ENCODE data around the gene MAPRE3.
"Not testable (repeated sequence)": the region's sequence is repeated elsewhere in the genome, so short reads cannot be mapped to it uniquely, and the experiment has no call there.

MAPRE3 gene

GRCh38 chr2:26970244-26970927 lies at the start of gene MAPRE3:
TSS of gene MAPRE3 (plus strand) at chr2:26970637. CDS start at chr2:27022219, 51,582 bp downstream.
- peak in 1 of 2 donors; percentile 52 for DNase-seq

DNA sequence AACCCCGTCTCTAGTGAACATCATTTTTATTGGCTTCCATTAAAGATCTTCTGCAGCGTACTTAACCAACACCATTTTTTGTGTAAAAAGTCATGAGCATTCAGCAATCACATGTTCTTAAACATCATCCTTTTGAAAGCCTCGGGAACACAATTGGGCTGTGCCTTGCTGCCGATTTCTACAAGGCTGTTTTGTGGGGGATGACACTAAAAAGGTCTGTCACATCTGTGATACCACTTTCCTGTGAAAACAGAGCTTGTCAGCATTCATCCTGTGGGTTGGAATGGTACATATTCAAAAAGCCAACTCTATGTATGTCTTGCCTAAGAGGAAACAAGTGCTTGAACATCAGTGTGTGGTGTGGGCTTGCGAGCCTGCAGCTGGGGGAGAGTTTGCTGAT lies 49.1 kb upstream of the MAPRE3 start:
- DNase-seq = no peak

DNA sequence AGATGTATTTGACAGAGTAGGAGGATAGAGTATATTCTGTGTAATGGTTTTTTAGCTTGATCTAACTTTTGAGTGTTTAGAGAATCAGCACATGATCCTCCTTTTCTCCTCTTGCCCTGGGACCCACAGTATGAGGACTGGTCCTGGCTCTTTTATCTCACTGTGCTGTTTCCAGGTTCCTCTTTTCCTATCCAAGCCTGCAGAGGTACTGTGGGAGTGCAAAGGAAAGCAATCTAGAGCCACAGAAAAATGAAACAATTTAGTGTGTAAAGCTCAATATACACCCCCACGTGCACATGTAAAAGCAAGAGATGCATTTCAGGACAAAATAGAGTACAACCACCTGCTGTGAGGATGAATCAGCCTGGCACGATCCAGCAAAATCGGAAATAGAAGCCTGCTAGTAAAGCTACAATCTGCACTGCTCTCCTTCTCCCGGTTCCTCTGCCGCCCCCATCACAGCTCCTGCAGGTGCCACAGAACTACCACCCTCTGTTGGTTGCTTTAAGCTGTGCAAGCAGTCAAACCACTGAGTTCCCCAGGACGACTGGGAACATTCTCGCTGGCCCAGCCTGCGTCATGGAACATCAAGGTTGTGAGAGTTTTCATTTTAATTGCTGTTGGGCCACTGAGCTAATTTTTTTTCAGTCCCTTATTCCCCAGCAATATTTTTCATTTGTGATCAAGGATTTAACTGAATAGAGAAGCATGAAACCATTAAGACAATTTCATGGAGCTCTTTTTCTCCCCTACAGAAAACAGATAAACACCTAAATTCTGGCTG lies 47.8 kb upstream of the MAPRE3 start:
- peak in 1 of 2 donors; percentile 55 for DNase-seq

- not testable (repeated sequence) for DNase-seq
Measured at GRCh38 chr2:26923189-26923466, 47.3 kb upstream of the MAPRE3 start.

- DNase-seq = no peak
Measured at GRCh38 chr2:26924731-26925099, 45.7 kb upstream of the MAPRE3 start.

DNA sequence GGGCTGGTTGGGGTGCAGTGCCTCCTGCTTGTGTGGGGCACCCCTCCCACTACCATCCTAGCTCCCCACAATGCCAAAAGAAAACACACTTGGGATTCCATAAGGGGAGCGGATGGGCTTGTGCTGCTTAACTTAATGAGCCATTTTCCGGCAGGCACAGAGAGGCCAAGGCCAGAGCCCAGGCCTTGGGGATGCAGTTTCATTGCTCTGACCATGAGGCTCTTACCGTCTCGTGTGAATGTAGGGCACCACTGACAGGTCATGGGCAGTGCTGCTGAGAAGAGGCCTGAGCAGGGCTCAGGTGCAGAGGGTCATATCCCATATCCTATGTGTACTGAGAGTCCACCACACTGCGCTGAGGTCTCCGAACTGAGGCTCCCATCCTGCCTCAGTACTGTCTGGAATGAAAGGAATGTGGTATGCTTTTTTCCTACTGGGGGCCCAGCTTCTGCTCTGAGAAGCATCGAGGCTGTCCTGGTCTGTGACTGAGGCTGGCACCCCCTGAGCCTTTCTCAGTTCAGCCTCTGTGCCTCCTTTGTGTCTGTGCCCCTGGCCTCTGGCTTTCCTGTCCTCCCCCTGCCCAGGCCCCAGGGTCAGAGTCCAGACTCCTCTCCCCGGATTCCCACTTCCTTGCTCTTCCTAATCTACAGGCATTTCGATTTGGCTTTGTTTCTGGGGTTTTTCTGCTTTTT lies 45.2 kb upstream of the MAPRE3 start:
- DNase-seq = no peak

DNA sequence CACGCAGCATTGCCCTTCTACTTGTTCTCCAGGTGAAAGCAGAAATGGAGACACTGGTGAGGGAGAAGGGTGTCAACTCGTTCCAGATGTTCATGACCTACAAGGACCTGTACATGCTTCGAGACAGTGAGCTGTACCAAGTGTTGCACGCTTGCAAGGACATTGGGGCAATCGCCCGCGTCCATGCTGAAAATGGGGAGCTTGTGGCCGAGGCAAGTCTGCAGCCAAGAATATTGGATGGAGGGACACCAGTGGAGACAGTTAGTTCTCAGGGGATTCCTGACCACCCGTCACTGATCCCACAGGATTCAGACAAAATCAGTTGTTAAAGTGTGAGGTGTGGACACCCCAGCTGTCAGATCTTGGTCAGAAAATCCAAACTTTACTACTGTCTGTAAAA lies 43.2 kb upstream of the MAPRE3 start:
- DNase-seq = no peak

GRCh38 chr2:26932974-26933373 lies 37.5 kb upstream of the MAPRE3 start:
- no peak for DNase-seq

DNA sequence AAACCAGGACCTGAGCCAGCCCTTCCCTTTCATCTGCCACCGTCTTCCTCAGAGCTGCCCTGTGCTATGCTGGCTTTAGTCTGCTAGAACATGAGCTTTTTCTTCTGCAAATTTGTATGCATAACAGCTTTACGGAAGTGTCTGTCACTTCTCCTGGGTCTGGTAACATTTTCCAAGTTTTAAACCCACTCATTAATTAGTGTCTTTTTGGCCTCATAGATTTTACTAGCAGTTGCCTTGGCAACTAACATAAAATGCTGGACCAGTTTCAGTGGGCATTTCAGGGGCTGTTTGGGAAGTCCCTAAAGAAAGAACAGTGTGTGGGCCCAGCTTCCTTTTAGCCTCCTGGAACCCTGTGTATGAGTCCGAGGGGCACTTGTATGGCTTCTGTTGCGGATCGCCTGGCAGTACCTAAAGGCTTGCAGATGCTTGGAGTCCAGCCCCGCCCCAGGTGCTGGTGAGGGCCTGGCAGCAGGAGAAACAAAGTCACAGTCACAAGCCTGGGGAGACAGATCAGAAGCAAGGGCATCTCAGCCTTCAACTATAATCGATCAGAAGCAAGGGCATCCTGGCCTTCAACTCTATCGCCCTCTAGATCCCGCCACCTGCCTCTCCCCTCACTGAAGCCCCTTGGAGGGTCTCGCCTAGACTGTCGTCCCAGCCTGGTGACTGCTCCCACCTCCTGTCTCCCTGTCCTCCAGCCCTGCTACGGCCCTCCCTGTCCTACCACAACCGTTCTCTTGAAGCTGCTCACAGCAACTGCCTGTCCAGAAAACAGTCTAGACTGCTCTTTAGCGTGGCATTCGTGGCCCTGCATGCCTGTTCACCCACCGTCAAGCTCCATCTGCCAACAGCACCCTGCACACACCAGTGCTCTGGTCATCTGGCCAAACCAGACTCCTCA lies 36.8 kb upstream of the MAPRE3 start:
- DNase-seq = no peak

- DNase-seq = no peak
Measured at GRCh38 chr2:26934335-26934724, 36.1 kb upstream of the MAPRE3 start.

- DNase-seq = no peak
Measured at GRCh38 chr2:26934985-26935384, 35.5 kb upstream of the MAPRE3 start.

GRCh38 chr2:26936855-26937254 lies 33.6 kb upstream of the MAPRE3 start:
- DNase-seq = no peak

DNA sequence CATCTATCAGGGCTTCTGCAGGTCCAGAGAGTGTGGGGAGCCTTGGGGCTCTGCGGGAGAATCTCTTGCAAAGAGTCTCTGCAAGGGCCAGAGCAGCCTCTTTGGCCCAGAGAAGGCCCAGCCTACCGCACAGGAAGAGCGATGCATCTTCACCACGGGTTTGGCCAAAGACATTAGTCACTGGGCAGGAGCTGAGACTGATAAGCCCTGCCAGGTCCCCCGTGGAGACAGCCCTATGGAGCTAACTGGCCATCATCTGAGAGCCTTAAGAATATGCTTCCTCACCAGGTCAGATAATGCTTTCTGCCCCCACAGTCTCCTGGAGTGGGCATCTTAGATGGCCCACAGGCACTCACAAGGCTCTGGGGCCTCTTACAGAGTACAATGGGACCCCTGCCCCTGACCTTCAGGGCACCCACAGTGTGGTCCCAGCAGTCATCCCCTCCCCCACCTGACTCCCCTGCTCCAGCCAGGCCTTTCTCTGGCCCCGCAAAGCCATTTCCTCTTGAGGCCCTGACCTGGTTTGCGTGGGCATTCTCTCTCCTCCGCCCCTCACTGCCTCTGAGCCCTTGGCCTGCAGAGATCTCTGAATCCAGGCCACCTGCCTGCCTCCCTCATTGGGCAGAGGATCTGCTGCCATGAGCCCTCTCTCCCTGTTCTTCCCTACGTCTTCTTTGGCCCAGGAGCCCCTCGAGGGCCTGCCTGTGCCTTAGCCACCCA lies 31.9 kb upstream of the MAPRE3 start:
- DNase-seq = no peak

- DNase-seq = no peak
Measured at GRCh38 chr2:26940001-26940400, 30.4 kb upstream of the MAPRE3 start.

- no peak for DNase-seq
Measured at GRCh38 chr2:26941486-26941885, 29.0 kb upstream of the MAPRE3 start.

DNA sequence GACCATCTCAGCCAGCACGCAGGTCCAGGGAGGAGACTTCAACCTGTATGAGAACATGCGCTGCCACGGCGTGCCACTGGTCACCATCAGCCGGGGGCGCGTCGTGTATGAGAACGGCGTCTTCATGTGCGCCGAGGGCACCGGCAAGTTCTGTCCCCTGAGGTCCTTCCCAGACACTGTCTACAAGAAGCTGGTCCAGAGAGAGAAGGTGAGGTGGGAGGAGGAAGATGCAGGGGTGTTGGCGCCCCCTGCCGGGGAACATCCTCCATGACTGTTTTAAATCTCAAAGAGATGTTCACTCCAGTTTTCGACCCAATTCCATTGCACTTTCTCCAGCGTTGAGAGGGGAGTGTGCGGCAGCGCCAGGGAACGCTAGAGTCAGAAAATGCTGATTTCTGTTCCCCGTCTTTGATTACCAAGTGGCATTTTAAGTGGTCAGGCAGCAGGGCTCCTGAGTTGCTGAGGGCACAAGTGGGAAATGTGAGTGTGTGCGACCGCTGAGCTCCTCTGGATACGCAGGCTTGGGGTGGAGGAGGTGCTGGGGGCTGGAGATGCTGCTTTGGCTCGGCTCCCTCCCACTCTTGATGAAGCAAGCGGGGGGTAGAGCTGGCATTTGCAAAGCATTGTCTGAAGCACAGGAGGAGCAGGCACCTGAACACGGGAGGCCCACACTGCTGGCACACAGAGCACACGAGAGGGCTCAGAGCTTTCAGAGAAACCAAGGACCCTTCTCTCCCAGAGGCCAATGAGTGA lies 27.7 kb upstream of the MAPRE3 start:
- DNase-seq = peak; percentile 5 to 12

DNA sequence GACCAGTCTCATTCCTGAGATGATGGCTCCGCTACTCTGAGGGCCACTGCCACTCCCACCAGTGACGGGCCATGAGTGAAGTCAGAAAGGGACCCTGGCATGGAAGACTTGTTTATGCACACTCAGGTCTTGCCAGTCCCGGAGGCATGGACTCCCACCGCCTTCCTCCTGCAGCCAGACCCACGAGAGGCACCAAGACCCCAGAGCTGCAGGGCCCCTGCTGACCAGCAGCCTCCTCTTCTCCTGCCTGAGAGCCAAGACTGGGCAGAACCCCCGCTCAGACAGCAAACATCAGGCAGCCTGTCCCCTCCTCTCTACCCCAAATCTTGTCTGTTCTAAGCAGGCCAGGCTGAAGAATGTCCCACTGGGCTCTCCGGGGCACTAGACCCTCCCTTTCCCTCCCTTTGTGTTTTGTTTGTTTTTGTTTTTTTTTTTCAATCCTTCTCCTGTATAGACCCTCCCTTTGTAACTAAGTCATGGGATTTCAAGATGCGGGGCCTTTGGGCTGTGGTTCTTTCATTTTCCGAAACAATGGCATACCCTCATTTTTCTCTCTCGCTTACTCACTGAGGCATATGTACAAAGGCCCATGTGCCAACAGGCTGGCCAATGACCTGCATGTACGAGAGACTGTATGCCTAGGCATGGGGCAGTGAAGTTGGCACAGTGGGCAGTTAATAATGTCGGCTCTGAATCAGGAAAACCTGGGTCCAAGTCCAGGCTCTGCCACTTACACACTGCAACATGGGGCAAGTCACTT lies 24.3 kb upstream of the MAPRE3 start:
- no peak for DNase-seq

DNA sequence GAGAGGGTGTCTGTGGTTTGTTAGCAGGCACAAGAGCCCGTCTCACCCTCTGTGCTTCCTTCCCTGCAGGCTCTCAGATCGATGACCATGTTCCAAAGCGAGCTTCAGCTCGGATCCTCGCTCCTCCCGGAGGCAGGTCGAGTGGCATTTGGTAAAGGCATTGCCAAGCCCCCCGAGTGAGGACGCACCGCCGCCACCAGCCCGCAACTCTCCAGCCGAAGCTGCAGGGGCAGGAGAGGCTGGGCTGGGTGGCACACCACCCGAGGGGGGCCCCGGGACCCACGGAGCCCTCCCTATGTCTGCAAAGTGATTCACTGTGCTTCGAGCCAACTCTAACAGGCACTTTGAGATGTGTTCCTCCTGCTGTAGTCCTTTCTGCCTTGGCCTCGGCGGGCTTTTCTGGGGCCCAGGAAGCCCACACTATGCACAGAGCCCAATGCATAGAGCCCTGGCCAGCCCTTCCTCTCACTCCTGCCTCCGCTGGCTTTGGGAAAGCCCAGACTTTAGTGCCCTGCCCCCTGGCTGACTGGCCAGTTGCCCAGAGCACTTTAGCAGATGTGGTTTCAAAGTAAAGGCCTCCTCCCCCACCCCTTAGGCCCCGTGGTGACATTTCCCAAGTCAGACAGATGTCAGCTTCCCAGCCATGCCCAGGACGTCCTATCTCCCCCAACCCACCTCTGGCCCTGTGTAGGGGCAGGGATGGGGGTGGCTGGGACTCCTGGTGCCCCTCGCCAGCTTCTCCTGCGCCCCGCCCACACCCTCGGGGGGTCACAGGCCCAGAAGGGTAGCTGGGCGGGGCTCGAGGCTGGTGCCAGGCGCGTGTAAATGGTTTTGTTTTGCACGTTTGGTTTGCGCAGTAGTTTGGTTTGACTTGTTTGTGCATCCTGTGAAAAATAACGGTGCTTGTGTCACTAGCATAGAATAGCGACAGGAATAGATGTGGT lies 23.3 kb upstream of the MAPRE3 start:
- no peak for DNase-seq

DNA sequence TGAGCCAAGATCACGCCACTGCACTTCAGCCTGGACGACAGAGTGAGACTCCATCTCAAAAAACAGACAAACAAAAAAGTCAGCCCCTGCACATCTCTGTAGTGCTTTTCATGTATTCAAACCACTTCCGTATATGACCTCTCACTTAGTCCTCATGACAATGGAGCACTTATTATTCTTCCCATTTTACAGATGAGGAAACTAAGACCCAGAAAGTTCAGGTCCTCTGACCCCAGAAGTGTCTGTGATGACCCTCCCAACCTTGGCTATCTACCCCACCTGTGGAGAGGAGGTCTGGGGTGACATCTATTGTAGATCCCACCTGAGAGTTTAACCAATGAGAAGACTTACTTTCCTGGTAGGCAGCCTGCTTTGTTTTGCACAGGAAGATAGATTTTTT lies 21.6 kb upstream of the MAPRE3 start:
- DNase-seq = no peak

DNA sequence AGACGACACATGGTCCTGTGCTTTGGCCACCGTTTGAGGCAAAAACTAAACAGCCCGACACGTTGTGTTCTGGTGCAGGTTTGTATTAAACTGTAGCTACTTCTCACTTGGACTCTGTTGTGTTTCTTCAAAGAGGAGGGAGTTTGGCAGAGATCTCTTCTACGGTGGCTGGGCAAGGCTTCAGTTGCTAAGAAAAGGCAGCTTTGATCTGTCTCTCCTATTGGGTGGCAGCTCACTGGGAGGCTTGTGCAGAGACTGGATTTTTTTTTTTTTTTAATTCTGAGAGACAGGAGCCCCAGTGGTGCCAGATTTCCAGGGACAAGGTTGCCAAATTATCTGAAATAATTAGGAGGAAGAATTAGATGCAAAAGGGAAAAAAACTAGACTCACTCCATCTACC lies 20.2 kb upstream of the MAPRE3 start:
- DNase-seq = no peak

Data from bone marrow (tissue), 2 donors.